Adrenal gland (tissue), 12 donors: ENCODE measurements around the gene PTPRN2. TPM values are rescaled to one million over a fixed set of nuclear protein-coding genes. Genes with fewer than 3 reads are reported as not detected.
A peak's percentile ranks its signal among the peaks of the same experiment; 100 is the strongest.

Source experiments
- DNase-seq, 7 donors: peaks; one replicate each; pipeline ENCODE4 v3.0.0-alpha.2; 2019 to 2020
- H3K27ac ChIP-seq, 5 donors: fragments of 200-600 bp; sonication (generic) in 4 of 5; 1 replicate in 3 of 5; 2 replicates in 2 of 5; pipeline versions ENCODE4 v1.5.1 to v1.8.0; 2016 to 2020; ENCODE audit warnings: mild to moderate bottlenecking in 1 of 5
- H3K27me3 ChIP-seq: fragments of 200-600 bp; 2 replicates; pipeline ENCODE4 v1.8.0; 2021
- H3K36me3 ChIP-seq, 2 donors: fragments of 200-600 bp; replicated peaks in 1 of 2; 1 replicate in 1 of 2; 2 replicates in 1 of 2; pipeline versions ENCODE4 v1.5.1 to v1.8.0; 2018 to 2022
- H3K4me1 ChIP-seq, 2 donors: fragments of 200-600 bp; replicated peaks in 1 of 2; 1 replicate in 1 of 2; 2 replicates in 1 of 2; pipeline versions ENCODE4 v1.5.1 to v1.8.0; 2018 to 2021
- H3K4me3 ChIP-seq, 4 donors: fragments of 200-600 bp; sonication (generic) in 3 of 4; one replicate each; pipeline ENCODE4 v1.5.1; 2016 to 2018
- H3K9me3 ChIP-seq, 3 donors: fragments of 200-600 bp; sonication (generic) in 1 of 3; replicated peaks in 1 of 3; 1 replicate in 2 of 3; 2 replicates in 1 of 3; pipeline versions ENCODE4 v1.5.1 to v1.8.0; 2016 to 2021
- POLR2A ChIP-seq, 2 donors: fragments of 450-650 bp; IDR thresholded peaks; one replicate each; pipeline ENCODE4 v1.6.1; 2017; ENCODE audit warnings: antibody characterized with exemption in 2 of 2, mild to moderate bottlenecking in 2 of 2, moderate library complexity in 1 of 2
- WGBS, 4 donors: extraction: QIAGEN DNeasy Blood & Tissue Kit in 2 of 4; methylation state at CpG; one replicate each; pipeline versions ENCODE4 v1.1.5 to v1.1.7; 2013 to 2017; 5-methylcytosine and 5-hydroxymethylcytosine counted together
- intact Hi-C, 2 donors: fragments of 100-400 bp; cut with DNase I; formaldehyde crosslinking; loops; one replicate each; pipeline versions ENCODE4 v1.14.1 to v1.15.0; 2022 to 2023
- polyA plus RNA-seq, 3 donors: library from polyadenylated mRNA; stranded (reverse); fragments of 200-250 nt in 2 of 3; fragments of 350-450 nt in 1 of 3; fragmentation: Illumina TruSeq in 1 of 3; extraction: RNeasy Lipid Tissue Mini Kit (QIAGEN cat#74804) in 1 of 3; gene quantifications; one replicate each; pipeline ENCODE4 v1.2.3, GENCODE V29; 2013 to 2014
- total RNA-seq, 9 donors: library from RNA; depleted of rRNA in 4 of 9; stranded (reverse); fragments of >200 nt in 4 of 9; fragments of 120-200 nt in 1 of 9; fragmentation: NEBNext Ultra II Directional in 1 of 9; extraction: Animal tissue kit (Norgen Biotek cat#: 25700) in 1 of 9; gene quantifications; one replicate each; pipeline versions ENCODE4 v1.1.0 to v1.2.4, GENCODE V29; 2013 to 2023
- TF ChIP-seq, protein P1 (sequence below), 6 experiments: fragments of 450-650 bp in 4 of 6; fragments of 200-600 bp in 2 of 6; sonication (generic) in 1 of 6; IDR thresholded peaks; 1 replicate in 5 of 6; 2 replicates in 1 of 6; pipeline versions ENCODE4 v1.5.1 to v1.8.0; 2016 to 2021; ENCODE audit warnings: antibody characterized with exemption in 6 of 6, mild to moderate bottlenecking in 2 of 6, moderate library complexity in 1 of 6
- donor health status: healthy with polysubstance abuse.
- donor health status: Bipolar disorder and iron deficiency.
- donor health status: DM: yes; HTN: yes; CAD: no.
- donor health status: DM: no; HTN: no; CAD: no.
- donor health status: DM: no; HTN: no; CAD: no.
- donor health status: DM: yes; HTN: yes; CAD: no.

Gene PTPRN2
- total and polyA plus RNA-seq, 12 donors: 2.2 to 16.2 (median 3.4) TPM

GRCh38 chr7:158596309-158596708 is 8.7 kb upstream of the PTPRN2 start:
- no peaks in the 10 kb centered on the region for H3K36me3 ChIP-seq
- H3K9me3 ChIP-seq: no peaks in the 10 kb centered on the region
- intact Hi-C loops: no loop called here
- no peak overlapping the region for H3K4me3 ChIP-seq
- TF ChIP-seq POLR2A (IDR thresholded peaks at IDR 0.05): no peak
- TF ChIP-seq, protein P1, sequence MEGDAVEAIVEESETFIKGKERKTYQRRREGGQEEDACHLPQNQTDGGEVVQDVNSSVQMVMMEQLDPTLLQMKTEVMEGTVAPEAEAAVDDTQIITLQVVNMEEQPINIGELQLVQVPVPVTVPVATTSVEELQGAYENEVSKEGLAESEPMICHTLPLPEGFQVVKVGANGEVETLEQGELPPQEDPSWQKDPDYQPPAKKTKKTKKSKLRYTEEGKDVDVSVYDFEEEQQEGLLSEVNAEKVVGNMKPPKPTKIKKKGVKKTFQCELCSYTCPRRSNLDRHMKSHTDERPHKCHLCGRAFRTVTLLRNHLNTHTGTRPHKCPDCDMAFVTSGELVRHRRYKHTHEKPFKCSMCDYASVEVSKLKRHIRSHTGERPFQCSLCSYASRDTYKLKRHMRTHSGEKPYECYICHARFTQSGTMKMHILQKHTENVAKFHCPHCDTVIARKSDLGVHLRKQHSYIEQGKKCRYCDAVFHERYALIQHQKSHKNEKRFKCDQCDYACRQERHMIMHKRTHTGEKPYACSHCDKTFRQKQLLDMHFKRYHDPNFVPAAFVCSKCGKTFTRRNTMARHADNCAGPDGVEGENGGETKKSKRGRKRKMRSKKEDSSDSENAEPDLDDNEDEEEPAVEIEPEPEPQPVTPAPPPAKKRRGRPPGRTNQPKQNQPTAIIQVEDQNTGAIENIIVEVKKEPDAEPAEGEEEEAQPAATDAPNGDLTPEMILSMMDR (IDR thresholded peaks at IDR 0.05): no peak
- H3K4me1 ChIP-seq: no peaks in the 10 kb centered on the region
- DNase-seq: peak in 1 of 7 donors; percentile 9
- WGBS, 4 donors: 92 to 99% (median 95%) methylated on average over 3 to 4 of the region's 4 CpGs
- no peak overlapping the region for H3K27ac ChIP-seq
- H3K27me3 ChIP-seq: no peaks in the 10 kb centered on the region

- no peaks in the 10 kb centered on the region for H3K36me3 ChIP-seq
- no peaks in the 10 kb centered on the region for H3K4me1 ChIP-seq
- peak in 1 of 7 donors; percentile 14 for DNase-seq
- intact Hi-C loops: no loop called here
- H3K9me3 ChIP-seq: no peaks in the 10 kb centered on the region
- H3K4me3 ChIP-seq: no peak overlapping the region
- H3K27me3 ChIP-seq: no peaks in the 10 kb centered on the region
- WGBS, 4 donors: 43 to 71% (median 60%) methylated on average over 3 of the region's 3 CpGs
- TF ChIP-seq, protein P1 (IDR thresholded peaks at IDR 0.05): no peak
- no peak for TF ChIP-seq POLR2A (IDR thresholded peaks at IDR 0.05)
- H3K27ac ChIP-seq: no peak overlapping the region
Observed at GRCh38 chr7:158595068-158595467, 7.4 kb upstream of the PTPRN2 start.

DNA sequence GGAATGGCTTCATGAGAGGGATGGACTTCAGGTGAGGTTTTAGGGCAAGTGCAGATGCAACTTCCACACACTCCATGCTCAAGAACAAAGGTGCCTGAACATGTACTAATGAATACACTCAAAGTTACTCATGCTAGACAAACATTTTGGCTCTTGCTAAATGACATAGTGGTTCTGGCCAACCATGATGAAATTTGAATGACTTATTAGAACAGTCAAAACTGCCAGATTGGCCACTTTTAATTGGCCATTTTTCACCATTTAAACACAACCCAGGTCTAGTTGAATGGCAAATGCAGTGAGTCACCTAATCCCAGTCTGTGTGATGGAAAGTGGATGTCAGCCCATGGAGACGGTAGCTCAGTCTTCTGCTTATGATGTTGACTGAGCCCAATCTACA is 4.9 kb upstream of the PTPRN2 start:
- Histone ChIP-seq H3K27me3 (no peaks in the 10 kb centered on the region), H3K9me3 (no peaks in the 10 kb centered on the region), H3K4me1 (no peaks in the 10 kb centered on the region), H3K36me3 (no peaks in the 10 kb centered on the region), H3K4me3 (no peak overlapping the region), H3K27ac (no peak overlapping the region)
- DNase-seq: no peak
- intact Hi-C loops: no loop called here
- TF ChIP-seq POLR2A (IDR thresholded peaks at IDR 0.05): no peak
- TF ChIP-seq, protein P1 (IDR thresholded peaks at IDR 0.05): no peak
- 90 to 93% (median 92%) methylated on average over 1 of the region's 1 CpG for WGBS, 4 donors

- DNase-seq: peak in 1 of 7 donors; percentile 46
- no peaks in the 10 kb centered on the region for H3K9me3 ChIP-seq
- WGBS, 4 donors: 72 to 81% (median 80%) methylated on average over 14 to 15 of the region's 15 CpGs
- intact Hi-C loops: no loop called here
- H3K27me3 ChIP-seq: no peaks in the 10 kb centered on the region
- H3K36me3 ChIP-seq: no peaks in the 10 kb centered on the region
- no peak overlapping the region for H3K27ac ChIP-seq
- peaks cover 0 to under 1% of the 10 kb centered on the region in 2 donors for H3K4me1 ChIP-seq
- TF ChIP-seq, protein P1 (IDR thresholded peaks at IDR 0.05): no peak
- no peak for TF ChIP-seq POLR2A (IDR thresholded peaks at IDR 0.05)
- H3K4me3 ChIP-seq: no peak overlapping the region
Observed at GRCh38 chr7:158591944-158592343, 4.3 kb upstream of the PTPRN2 start.
